Measurements from ENCODE around the gene SNCG. TPM values are rescaled to one million over a fixed set of nuclear protein-coding genes. Genes with fewer than 3 reads are reported as not detected.

The SNCG gene
- polyA plus RNA-seq, 2 donors: 19.1 to 74.0 TPM

GRCh38 chr10:86953747-86954680 lies 4.4 kb upstream of the SNCG start:
- 66 to 67% methylated on average over 15 of the region's 15 CpGs for WGBS, 2 donors
- no peak overlapping the region for H3K4me3 ChIP-seq (ENCODE audit: low read depth in 1 of 2, low read length in 2 of 2)

GRCh38 chr10:86954681-86955500 lies 3.5 kb upstream of the SNCG start:
- Histone ChIP-seq H3K27ac (ENCODE audit: low read depth in 2 of 2, low read length in 1 of 2) (peak overlapping the region; percentile 43 to 81), H3K36me3 (ENCODE audit: control insufficient read depth in 2 of 2, insufficient read depth in 2 of 2, low read length in 1 of 2) (no peaks in the 10 kb centered on the region), H3K9me3 (ENCODE audit: control insufficient read depth in 2 of 2, insufficient read depth in 1 of 2, low read depth in 1 of 2, low read length in 1 of 2) (peaks cover 0 to 3% of the 10 kb centered on the region in 2 donors), H3K4me1 (ENCODE audit: control insufficient read depth in 2 of 2, insufficient read depth in 2 of 2, low read length in 1 of 2) (peaks cover 7 to 25% of the 10 kb centered on the region in 2 donors), H3K4me3 (ENCODE audit: low read depth in 1 of 2, low read length in 2 of 2) (peak overlapping the region in 1 of 2 donors; percentile 1), H3K27me3 (ENCODE audit: control insufficient read depth in 1 of 2, insufficient read depth in 2 of 2, low read length in 2 of 2) (no peaks in the 10 kb centered on the region)
- WGBS, 2 donors: 65 to 70% methylated on average over 13 of the region's 13 CpGs

More at GRCh38 chr10:86953747-86954680, 4.4 kb upstream of the SNCG start:
- no peaks in the 10 kb centered on the region for H3K36me3 ChIP-seq (ENCODE audit: control insufficient read depth in 2 of 2, insufficient read depth in 2 of 2, low read length in 1 of 2)
- no peaks in the 10 kb centered on the region for H3K27me3 ChIP-seq (ENCODE audit: control insufficient read depth in 1 of 2, insufficient read depth in 2 of 2, low read length in 2 of 2)
- peaks cover 0 to 3% of the 10 kb centered on the region in 2 donors for H3K9me3 ChIP-seq (ENCODE audit: control insufficient read depth in 2 of 2, insufficient read depth in 1 of 2, low read depth in 1 of 2, low read length in 1 of 2)
- peaks cover 7 to 17% of the 10 kb centered on the region in 2 donors for H3K4me1 ChIP-seq (ENCODE audit: control insufficient read depth in 2 of 2, insufficient read depth in 2 of 2, low read length in 1 of 2)
- H3K27ac ChIP-seq (ENCODE audit: low read depth in 2 of 2, low read length in 1 of 2): peak overlapping the region; percentile 74 to 81

- peak overlapping the region; percentile 43 to 81 for H3K27ac ChIP-seq (ENCODE audit: low read depth in 2 of 2, low read length in 1 of 2)
- 65 to 68% methylated on average over 16 of the region's 16 CpGs for WGBS, 2 donors
- H3K4me3 ChIP-seq (ENCODE audit: low read depth in 1 of 2, low read length in 2 of 2): peak overlapping the region in 1 of 2 donors; percentile 33
Observed at GRCh38 chr10:86955501-86956194, 2.8 kb upstream of the SNCG start.

GRCh38 chr10:86956195-86956847 lies 2.1 kb upstream of the SNCG start:
- H3K4me1 ChIP-seq (ENCODE audit: control insufficient read depth in 2 of 2, insufficient read depth in 2 of 2, low read length in 1 of 2): peaks cover 7 to 31% of the 10 kb centered on the region in 2 donors
- 68 to 74% methylated on average over 7 of the region's 7 CpGs for WGBS, 2 donors

More at GRCh38 chr10:86955501-86956194, 2.8 kb upstream of the SNCG start:
- H3K27me3 ChIP-seq (ENCODE audit: control insufficient read depth in 1 of 2, insufficient read depth in 2 of 2, low read length in 2 of 2): no peaks in the 10 kb centered on the region
- no peaks in the 10 kb centered on the region for H3K36me3 ChIP-seq (ENCODE audit: control insufficient read depth in 2 of 2, insufficient read depth in 2 of 2, low read length in 1 of 2)
- peaks cover 7 to 31% of the 10 kb centered on the region in 2 donors for H3K4me1 ChIP-seq (ENCODE audit: control insufficient read depth in 2 of 2, insufficient read depth in 2 of 2, low read length in 1 of 2)
- H3K9me3 ChIP-seq (ENCODE audit: control insufficient read depth in 2 of 2, insufficient read depth in 1 of 2, low read depth in 1 of 2, low read length in 1 of 2): peaks cover 0 to 3% of the 10 kb centered on the region in 2 donors

GRCh38 chr10:86956848-86957448 lies 1.5 kb upstream of the SNCG start:
- Histone ChIP-seq H3K27ac (ENCODE audit: low read depth in 2 of 2, low read length in 1 of 2) (peak overlapping the region; percentile 30 to 34), H3K4me1 (ENCODE audit: control insufficient read depth in 2 of 2, insufficient read depth in 2 of 2, low read length in 1 of 2) (peaks cover 7 to 31% of the 10 kb centered on the region in 2 donors), H3K27me3 (ENCODE audit: control insufficient read depth in 1 of 2, insufficient read depth in 2 of 2, low read length in 2 of 2) (no peaks in the 10 kb centered on the region), H3K36me3 (ENCODE audit: control insufficient read depth in 2 of 2, insufficient read depth in 2 of 2, low read length in 1 of 2) (no peaks in the 10 kb centered on the region), H3K9me3 (ENCODE audit: control insufficient read depth in 2 of 2, insufficient read depth in 1 of 2, low read depth in 1 of 2, low read length in 1 of 2) (peaks cover 0 to 2% of the 10 kb centered on the region in 2 donors), H3K4me3 (ENCODE audit: low read depth in 1 of 2, low read length in 2 of 2) (peak overlapping the region in 1 of 2 donors; percentile 33)
- WGBS, 2 donors: 74 to 90% methylated on average over 7 of the region's 7 CpGs

More at GRCh38 chr10:86956195-86956847, 2.1 kb upstream of the SNCG start:
- Histone ChIP-seq H3K4me3 (ENCODE audit: low read depth in 1 of 2, low read length in 2 of 2) (peak overlapping the region in 1 of 2 donors; percentile 33), H3K27ac (ENCODE audit: low read depth in 2 of 2, low read length in 1 of 2) (peak overlapping the region; percentile 38 to 81), H3K9me3 (ENCODE audit: control insufficient read depth in 2 of 2, insufficient read depth in 1 of 2, low read depth in 1 of 2, low read length in 1 of 2) (peaks cover 0 to 3% of the 10 kb centered on the region in 2 donors), H3K27me3 (ENCODE audit: control insufficient read depth in 1 of 2, insufficient read depth in 2 of 2, low read length in 2 of 2) (no peaks in the 10 kb centered on the region), H3K36me3 (ENCODE audit: control insufficient read depth in 2 of 2, insufficient read depth in 2 of 2, low read length in 1 of 2) (no peaks in the 10 kb centered on the region)

GRCh38 chr10:86957471-86958115 lies 806 bp upstream of the SNCG start, which contains the start of gene MMRN2:
Gene MMRN2, minus strand, starts transcription at chr10:86957615. Its CDS starts 74 bp downstream, at chr10:86957541.
- 66 to 67% methylated on average over 9 of the region's 9 CpGs for WGBS, 2 donors
- H3K4me3 ChIP-seq (ENCODE audit: low read depth in 1 of 2, low read length in 2 of 2): peak within 1 kb of the TSS in 1 of 2 donors; percentile 35
- no peaks in the 10 kb centered on the region for H3K9me3 ChIP-seq (ENCODE audit: control insufficient read depth in 2 of 2, insufficient read depth in 1 of 2, low read depth in 1 of 2, low read length in 1 of 2)
- H3K4me1 ChIP-seq (ENCODE audit: control insufficient read depth in 2 of 2, insufficient read depth in 2 of 2, low read length in 1 of 2): peaks cover 7 to 31% of the 10 kb centered on the region in 2 donors
- peak within 1 kb of the TSS; percentile 30 to 38 for H3K27ac ChIP-seq (ENCODE audit: low read depth in 2 of 2, low read length in 1 of 2)
- H3K27me3 ChIP-seq (ENCODE audit: control insufficient read depth in 1 of 2, insufficient read depth in 2 of 2, low read length in 2 of 2): no peaks in the 10 kb centered on the region
- no peaks in the 10 kb centered on the region for H3K36me3 ChIP-seq (ENCODE audit: control insufficient read depth in 2 of 2, insufficient read depth in 2 of 2, low read length in 1 of 2)

- peaks cover 7 to 34% of the 10 kb centered on the region in 2 donors for H3K4me1 ChIP-seq (ENCODE audit: control insufficient read depth in 2 of 2, insufficient read depth in 2 of 2, low read length in 1 of 2)
- H3K27ac ChIP-seq (ENCODE audit: low read depth in 2 of 2, low read length in 1 of 2): peak overlapping the region; percentile 47 to 69
- H3K9me3 ChIP-seq (ENCODE audit: control insufficient read depth in 2 of 2, insufficient read depth in 1 of 2, low read depth in 1 of 2, low read length in 1 of 2): no peaks in the 10 kb centered on the region
- no peaks in the 10 kb centered on the region for H3K36me3 ChIP-seq (ENCODE audit: control insufficient read depth in 2 of 2, insufficient read depth in 2 of 2, low read length in 1 of 2)
- peak overlapping the region; percentile 21 to 35 for H3K4me3 ChIP-seq (ENCODE audit: low read depth in 1 of 2, low read length in 2 of 2)
- WGBS, 2 donors: 34 to 37% methylated on average over 15 to 16 of the region's 16 CpGs
- H3K27me3 ChIP-seq (ENCODE audit: control insufficient read depth in 1 of 2, insufficient read depth in 2 of 2, low read length in 2 of 2): no peaks in the 10 kb centered on the region
Observed at GRCh38 chr10:86958901-86959736, 720 bp downstream of the SNCG start.

- H3K9me3 ChIP-seq (ENCODE audit: control insufficient read depth in 2 of 2, insufficient read depth in 1 of 2, low read depth in 1 of 2, low read length in 1 of 2): no peaks in the 10 kb centered on the region
- 80 to 89% methylated on average over 2 of the region's 2 CpGs for WGBS, 2 donors
- H3K4me3 ChIP-seq (ENCODE audit: low read depth in 1 of 2, low read length in 2 of 2): no peak overlapping the region
- H3K27me3 ChIP-seq (ENCODE audit: control insufficient read depth in 1 of 2, insufficient read depth in 2 of 2, low read length in 2 of 2): no peaks in the 10 kb centered on the region
- H3K4me1 ChIP-seq (ENCODE audit: control insufficient read depth in 2 of 2, insufficient read depth in 2 of 2, low read length in 1 of 2): peaks cover 7 to 37% of the 10 kb centered on the region in 2 donors
- H3K27ac ChIP-seq (ENCODE audit: low read depth in 2 of 2, low read length in 1 of 2): peak overlapping the region; percentile 25 to 69
- H3K36me3 ChIP-seq (ENCODE audit: control insufficient read depth in 2 of 2, insufficient read depth in 2 of 2, low read length in 1 of 2): no peaks in the 10 kb centered on the region
Observed at GRCh38 chr10:86959737-86960002, 1.3 kb downstream of the SNCG start.

Measured in esophagus (tissue), 2 donors.